Chondrocyte (in vitro differentiated cells): ENCODE measurements around the gene RPSA. TPM values are rescaled to one million over a fixed set of nuclear protein-coding genes. Genes with fewer than 3 reads are reported as not detected.

Experiments
- DNase-seq: peaks from one replicate; pipeline ENCODE4 v3.0.0; 2021; ENCODE audit warnings: mixed read lengths, low spot score
- H3K27ac Mint-ChIP-seq: one replicate; pipeline ENCODE4 v1.8.0; 2021; ENCODE audit warnings: mild to moderate bottlenecking, moderate library complexity, mixed read lengths; ENCODE audit not compliant: unreplicated experiment
- H3K27me3 Mint-ChIP-seq: 2 replicates; pipeline ENCODE4 v1.8.0; 2021; ENCODE audit warnings: low read depth, mixed read lengths
- H3K36me3 Mint-ChIP-seq: 2 replicates; pipeline ENCODE4 v1.8.0; 2021; ENCODE audit warnings: low read depth, mixed read lengths
- H3K4me1 Mint-ChIP-seq: 2 replicates; pipeline ENCODE4 v1.8.0; 2021; ENCODE audit warnings: low read depth, mild to moderate bottlenecking, mixed read lengths
- H3K4me3 Mint-ChIP-seq: one replicate; pipeline ENCODE4 v1.8.0; 2021; ENCODE audit warnings: mild to moderate bottlenecking, moderate library complexity, mixed read lengths; ENCODE audit not compliant: unreplicated experiment
- H3K9me3 Mint-ChIP-seq: 2 replicates; pipeline ENCODE4 v1.8.0; 2021; ENCODE audit warnings: low read depth, mixed read lengths
- total RNA-seq: library from RNA; stranded (reverse); gene quantifications from 3 replicates; pipeline ENCODE4 v1.2.1, GENCODE V29; 2021
- TF ChIP-seq, protein P1 (sequence below): fragments of 200-600 bp; sonication (generic); IDR thresholded peaks from 2 replicates; pipeline ENCODE4 v1.5.0; 2021; ENCODE audit warnings: antibody characterized with exemption, mild to moderate bottlenecking, moderate library complexity

RPSA gene
- total RNA-seq, 1 donor from 2014 or later, result 723 TPM

DNA sequence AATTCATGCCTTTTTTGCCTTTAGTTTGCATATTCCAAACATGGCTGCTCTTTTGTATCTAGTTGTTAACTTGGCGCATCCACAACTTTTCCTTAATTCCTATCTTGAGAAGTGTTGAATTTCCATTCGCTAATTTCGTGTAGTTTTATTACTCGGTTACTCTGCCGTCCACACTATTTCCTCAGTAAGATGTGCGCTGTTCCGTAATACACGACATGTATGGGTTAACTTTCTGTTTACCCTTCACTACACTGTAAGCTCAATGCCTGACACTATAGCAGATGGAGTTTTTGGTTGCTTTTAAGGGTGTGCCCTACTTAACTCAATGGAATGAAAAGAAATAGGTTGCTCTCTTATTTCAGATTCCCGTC is 724 bp downstream of the RPSA start:
- DNase-seq, result no peak
- Mint-ChIP-seq H3K27me3 (no peaks in the 10 kb centered on the region), H3K4me1 (peaks cover 28% of the 10 kb centered on the region), H3K4me3 (peak overlapping the region; percentile 92), H3K36me3 (peaks cover 31% of the 10 kb centered on the region), H3K9me3 (no peaks in the 10 kb centered on the region), H3K27ac (peak overlapping the region; percentile 98)
- TF ChIP-seq, protein P1, sequence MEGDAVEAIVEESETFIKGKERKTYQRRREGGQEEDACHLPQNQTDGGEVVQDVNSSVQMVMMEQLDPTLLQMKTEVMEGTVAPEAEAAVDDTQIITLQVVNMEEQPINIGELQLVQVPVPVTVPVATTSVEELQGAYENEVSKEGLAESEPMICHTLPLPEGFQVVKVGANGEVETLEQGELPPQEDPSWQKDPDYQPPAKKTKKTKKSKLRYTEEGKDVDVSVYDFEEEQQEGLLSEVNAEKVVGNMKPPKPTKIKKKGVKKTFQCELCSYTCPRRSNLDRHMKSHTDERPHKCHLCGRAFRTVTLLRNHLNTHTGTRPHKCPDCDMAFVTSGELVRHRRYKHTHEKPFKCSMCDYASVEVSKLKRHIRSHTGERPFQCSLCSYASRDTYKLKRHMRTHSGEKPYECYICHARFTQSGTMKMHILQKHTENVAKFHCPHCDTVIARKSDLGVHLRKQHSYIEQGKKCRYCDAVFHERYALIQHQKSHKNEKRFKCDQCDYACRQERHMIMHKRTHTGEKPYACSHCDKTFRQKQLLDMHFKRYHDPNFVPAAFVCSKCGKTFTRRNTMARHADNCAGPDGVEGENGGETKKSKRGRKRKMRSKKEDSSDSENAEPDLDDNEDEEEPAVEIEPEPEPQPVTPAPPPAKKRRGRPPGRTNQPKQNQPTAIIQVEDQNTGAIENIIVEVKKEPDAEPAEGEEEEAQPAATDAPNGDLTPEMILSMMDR, result no peak

DNA sequence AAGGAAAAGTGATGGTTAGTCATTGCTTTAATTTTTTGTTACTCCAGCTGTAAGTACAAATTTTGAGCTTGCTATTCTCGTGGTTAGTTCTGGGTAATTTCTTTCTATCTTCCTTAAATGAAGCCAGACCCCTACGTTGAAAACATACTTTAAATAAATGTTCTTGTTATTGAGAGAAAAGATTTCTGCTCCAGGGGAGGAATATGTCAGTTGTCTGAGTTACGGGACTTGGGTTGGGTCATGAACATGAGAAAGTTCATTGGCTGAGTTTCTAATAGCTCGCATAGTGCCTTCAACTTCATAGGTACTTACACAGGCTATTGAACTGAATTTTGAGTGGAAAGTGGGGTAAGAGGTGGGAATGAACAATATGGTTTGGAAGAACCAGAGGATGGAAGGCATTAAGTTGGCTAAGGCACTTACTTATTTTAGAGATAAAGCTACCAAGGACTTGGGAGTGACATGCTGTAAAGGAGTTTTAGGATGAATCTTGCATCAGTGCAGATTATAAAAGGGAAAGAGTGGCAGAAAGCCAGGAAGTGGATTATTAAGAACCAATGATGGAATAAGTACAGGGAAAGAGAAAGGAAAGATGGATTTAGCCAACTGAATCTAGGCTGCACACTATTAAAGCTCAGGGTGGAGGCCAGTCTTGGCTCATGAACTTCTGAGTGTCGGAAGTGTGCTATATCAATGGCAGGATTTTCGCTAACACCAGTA is 1.4 kb downstream of the RPSA start:
- Mint-ChIP-seq H3K4me1 (peaks cover 28% of the 10 kb centered on the region), H3K36me3 (peaks cover 38% of the 10 kb centered on the region)
- DNase-seq, result no peak

DNA sequence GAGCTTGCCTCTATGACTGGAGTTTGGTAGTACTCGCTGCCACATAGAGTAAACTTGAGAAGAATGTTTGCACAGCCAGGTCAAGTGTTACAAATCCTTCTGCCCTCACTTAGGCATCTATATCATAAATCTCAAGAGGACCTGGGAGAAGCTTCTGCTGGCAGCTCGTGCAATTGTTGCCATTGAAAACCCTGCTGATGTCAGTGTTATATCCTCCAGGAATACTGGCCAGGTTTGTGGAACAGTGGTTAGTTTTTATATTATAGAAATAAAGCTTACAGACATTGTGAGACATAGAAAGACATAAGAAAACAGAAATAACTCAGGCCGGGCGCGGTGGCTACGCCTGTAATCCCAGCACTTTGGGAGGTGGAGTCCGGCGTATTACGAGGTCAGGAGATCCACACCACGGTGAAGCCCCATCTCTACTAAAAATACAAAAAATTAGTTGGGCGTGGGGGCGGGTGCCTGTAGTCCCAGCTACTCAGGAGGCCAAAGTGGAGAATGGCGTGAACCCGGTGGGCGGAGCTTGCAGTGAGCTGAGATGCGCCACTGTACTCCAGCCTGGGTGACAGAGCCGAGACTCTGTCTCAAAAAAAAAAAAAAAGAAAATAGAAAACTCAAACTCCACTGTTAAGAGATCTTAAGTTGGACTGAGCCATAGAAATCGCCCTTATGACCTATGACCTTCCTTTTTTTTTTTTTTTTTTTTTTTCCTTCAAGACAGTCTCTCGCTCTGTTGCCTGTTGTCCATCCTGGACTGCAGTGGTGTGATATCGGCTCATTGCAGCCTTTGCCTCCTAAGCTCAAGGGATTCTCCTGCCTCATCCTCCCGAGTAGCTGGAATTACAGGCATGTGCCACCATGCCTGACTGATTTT is 2.2 kb downstream of the RPSA start:
- Mint-ChIP-seq H3K4me3 (peak overlapping the region; percentile 19), H3K4me1 (peaks cover 28% of the 10 kb centered on the region), H3K9me3 (no peaks in the 10 kb centered on the region), H3K36me3 (peaks cover 46% of the 10 kb centered on the region), H3K27ac (peak overlapping the region; percentile 61), H3K27me3 (no peaks in the 10 kb centered on the region)
- DNase-seq, result no peak
- TF ChIP-seq, protein P1, result no peak

More for the DNA sequence above, 1.4 kb downstream of the RPSA start:
- Mint-ChIP-seq H3K9me3 (no peaks in the 10 kb centered on the region), H3K27ac (peak overlapping the region; percentile 98), H3K27me3 (no peaks in the 10 kb centered on the region), H3K4me3 (peak overlapping the region; percentile 92)
- TF ChIP-seq, protein P1, result no peak

DNA sequence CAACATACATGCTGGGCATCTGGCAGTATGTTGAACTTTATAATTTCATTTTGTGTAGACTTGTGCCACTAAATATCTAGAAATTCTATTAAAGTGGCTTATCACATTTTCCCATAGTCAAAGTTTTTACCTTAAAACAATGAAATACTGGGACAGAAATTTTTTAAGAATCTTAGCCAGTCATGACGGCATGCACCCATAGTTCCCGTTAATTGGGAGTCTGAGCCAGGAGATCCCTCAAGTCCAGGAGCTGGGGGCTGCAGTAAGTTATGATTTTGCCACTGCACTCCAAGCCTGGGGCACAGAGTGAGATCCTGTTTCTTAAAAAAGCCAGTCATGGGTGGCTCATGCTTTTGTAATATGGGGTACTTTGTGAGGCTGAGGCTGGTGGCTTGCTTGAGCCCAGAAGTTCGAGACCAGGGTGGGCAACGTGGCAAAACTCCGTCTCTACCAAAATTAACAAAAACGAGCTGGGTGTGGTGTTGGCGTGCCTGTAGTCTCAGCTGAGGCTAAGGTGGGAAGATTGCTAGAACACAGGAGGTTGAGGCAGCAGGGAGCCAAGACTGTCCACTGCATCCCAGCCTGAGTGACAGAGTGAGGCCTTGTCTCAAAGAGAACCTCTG is 3.1 kb downstream of the RPSA start:
- Mint-ChIP-seq H3K9me3 (no peaks in the 10 kb centered on the region), H3K4me1 (peaks cover 28% of the 10 kb centered on the region), H3K4me3 (no peak overlapping the region), H3K36me3 (peaks cover 46% of the 10 kb centered on the region), H3K27ac (no peak overlapping the region), H3K27me3 (no peaks in the 10 kb centered on the region)
- no peak for DNase-seq
- TF ChIP-seq, protein P1, result no peak

DNA sequence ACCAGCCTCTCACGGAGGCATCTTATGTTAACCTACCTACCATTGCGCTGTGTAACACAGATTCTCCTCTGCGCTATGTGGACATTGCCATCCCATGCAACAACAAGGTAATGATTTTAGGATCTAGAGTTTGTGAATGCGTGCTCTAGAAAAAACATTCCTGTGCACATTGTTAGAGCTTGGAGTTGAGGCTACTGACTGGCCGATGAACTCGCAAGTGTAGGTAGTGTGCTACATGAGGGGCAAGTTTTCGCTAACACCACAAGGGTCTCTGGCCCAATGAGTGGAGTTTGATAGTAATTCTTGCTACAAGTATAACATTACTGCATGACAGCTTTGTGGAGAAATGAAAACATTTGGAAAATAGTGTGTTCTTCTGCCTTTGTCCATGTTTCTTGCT is 4.4 kb downstream of the RPSA start:
- DNase-seq, result no peak

More for the DNA sequence above, 4.4 kb downstream of the RPSA start:
- Mint-ChIP-seq H3K36me3 (peaks cover 46% of the 10 kb centered on the region), H3K4me3 (no peak overlapping the region), H3K27ac (peak overlapping the region; percentile 32), H3K27me3 (no peaks in the 10 kb centered on the region), H3K4me1 (peaks cover 27% of the 10 kb centered on the region), H3K9me3 (no peaks in the 10 kb centered on the region)
- TF ChIP-seq, protein P1, result no peak
